22Rv1 (cell line): ENCODE measurements around the gene MRPL33.

Experiments used
- CTCF ChIP-seq: fragments of 450-650 bp; IDR thresholded peaks from 2 replicates; pipeline ENCODE4 v1.5.1; 2017; ENCODE audit warnings: mild to moderate bottlenecking
- ZFX ChIP-seq: fragments of 450-650 bp; IDR thresholded peaks from 2 replicates; pipeline ENCODE4 v1.6.1; 2017; ENCODE audit warnings: antibody characterized with exemption, borderline replicate concordance

- TF ChIP-seq CTCF (no peak), ZFX (no peak)
Measured at GRCh38 chr2:27804146-27804545, 32.6 kb downstream of the MRPL33 start.
